H1 (cell line): ENCODE data around the gene TCERG1L. TPM values are rescaled to one million over a fixed set of nuclear protein-coding genes. Genes with fewer than 3 reads are reported as not detected.

Experiments
- CTCF ChIA-PET: fragments of 300-600 bp; sonication (Branson Sonifier 250); formaldehyde crosslinking; loops from one replicate; lab custom pipeline; 2021; ENCODE audit not compliant: partially characterized antibody; lab: Charles Lee
- POLR2A ChIA-PET: fragments of 300-600 bp; sonication (Branson Sonifier 250); formaldehyde crosslinking; loops from one replicate; lab custom pipeline; 2021; ENCODE audit warnings: inconsistent platforms; ENCODE audit not compliant: partially characterized antibody; lab: Charles Lee
- DNase-seq, 2 experiments: peaks; one replicate each; pipeline versions ENCODE4 v3.0.0 to v3.0.0-alpha.2; 2010 to 2022; ENCODE audit warnings: low spot score in 2 of 2, low read depth in 1 of 2, mixed read lengths in 1 of 2
- FAIRE-seq: peaks from 2 replicates; lab custom pipeline; 2011; peaks lifted over from hg19 to GRCh38; lab: Jason Lieb, UNC
- H2AFZ ChIP-seq: 2 replicates; pipeline ENCODE4 v1.8.1; 2012; ENCODE audit warnings: low read length, inconsistent platforms
- H2AK5ac ChIP-seq: 2 replicates; pipeline ENCODE4 v1.6.1; 2013; ENCODE audit warnings: low read depth, low read length
- H2BK120ac ChIP-seq: replicated peaks from 2 replicates; pipeline ENCODE3; 2013; ENCODE audit warnings: low read depth, low read length, inconsistent platforms
- H2BK12ac ChIP-seq: 2 replicates; pipeline ENCODE4 v1.6.1; 2013; ENCODE audit warnings: low read depth, low read length
- H2BK15ac ChIP-seq: 2 replicates; pipeline ENCODE4 v1.6.1; 2013; ENCODE audit warnings: low read length
- H2BK20ac ChIP-seq: 2 replicates; pipeline ENCODE4 v1.6.1; 2013; ENCODE audit warnings: low read length
- H2BK5ac ChIP-seq: 2 replicates; pipeline ENCODE4 v1.6.1; 2013; ENCODE audit warnings: low read depth, low read length
- H3K14ac ChIP-seq: 2 replicates; pipeline ENCODE4 v1.6.1; 2013; ENCODE audit warnings: inconsistent platforms; ENCODE audit not compliant: insufficient read length
- H3K18ac ChIP-seq: 2 replicates; pipeline ENCODE4 v1.6.1; 2013; ENCODE audit warnings: low read length; ENCODE audit errors: extremely low read depth
- H3K23ac ChIP-seq: 2 replicates; pipeline ENCODE4 v1.6.1; 2013; ENCODE audit warnings: inconsistent platforms; ENCODE audit not compliant: insufficient read length
- H3K23me2 ChIP-seq: 2 replicates; pipeline ENCODE4 v1.6.1; 2013; ENCODE audit warnings: low read depth, low read length
- H3K27ac ChIP-seq: 2 replicates; pipeline ENCODE4 v1.6.1; 2011; ENCODE audit warnings: low read depth, low read length, inconsistent platforms
- H3K27me3 ChIP-seq, 4 experiments: replicated peaks in 1 of 4; 1 replicate in 1 of 4; 2 replicates in 3 of 4; pipeline versions ENCODE4 v1.6.1 to v1.8.1; 2011 to 2013; ENCODE audit warnings: low read length in 3 of 4, mild to moderate bottlenecking in 3 of 4, inconsistent platforms in 2 of 4, mixed read lengths in 2 of 4, moderate library complexity in 1 of 4; ENCODE audit not compliant: control insufficient read depth in 3 of 4, insufficient read depth in 3 of 4; ENCODE audit errors: extremely low read depth in 1 of 4
- H3K36me3 ChIP-seq, 4 experiments: 2 replicates each; pipeline versions ENCODE4 v1.6.1 to v1.8.1; 2011 to 2013; ENCODE audit warnings: mild to moderate bottlenecking in 4 of 4, low read length in 3 of 4, moderate library complexity in 2 of 4, control low read depth in 1 of 4, inconsistent platforms in 1 of 4; ENCODE audit not compliant: insufficient read depth in 4 of 4, control insufficient read depth in 2 of 4
- H3K4ac ChIP-seq: replicated peaks from 2 replicates; pipeline ENCODE3; 2013; ENCODE audit warnings: low read length, low read depth, mixed read lengths, inconsistent platforms; ENCODE audit not compliant: insufficient read length
- H3K4me1 ChIP-seq, 4 experiments: replicated peaks in 1 of 4; 1 replicate in 1 of 4; 2 replicates in 3 of 4; pipeline versions ENCODE4 v1.6.1 to v1.8.1; 2011 to 2013; ENCODE audit warnings: low read length in 3 of 4, inconsistent platforms in 2 of 4, mixed read lengths in 1 of 4; ENCODE audit not compliant: insufficient read depth in 4 of 4, control insufficient read depth in 3 of 4
- H3K4me2 ChIP-seq, 2 experiments: 2 replicates each; pipeline versions ENCODE4 v1.6.1 to v1.8.1; 2011 to 2013; ENCODE audit warnings: low read depth in 2 of 2, low read length in 2 of 2, control low read depth in 1 of 2, inconsistent platforms in 1 of 2, mild to moderate bottlenecking in 1 of 2; ENCODE audit not compliant: insufficient read depth in 1 of 2
- H3K4me3 ChIP-seq, 4 experiments: fragments of 200-600, 300-600 bp in 1 of 4; sonication (generic), shearing (Covaris generic), sonication (Bioruptor Twin) in 1 of 4; 2 replicates each; pipeline versions ENCODE4 v1.5.1 to v1.8.1; 2011 to 2016; ENCODE audit warnings: low read length in 4 of 4, low read depth in 3 of 4, control low read depth in 2 of 4, inconsistent platforms in 2 of 4, mild to moderate bottlenecking in 2 of 4, mixed read lengths in 1 of 4, moderate library complexity in 1 of 4; ENCODE audit not compliant: insufficient read depth in 2 of 4; ENCODE audit errors: extremely low read depth in 1 of 4
- H3K56ac ChIP-seq: replicated peaks from 2 replicates; pipeline ENCODE3; 2013; ENCODE audit warnings: low read depth, mild to moderate bottlenecking, mixed read lengths, low read length, inconsistent platforms; ENCODE audit not compliant: insufficient read length
- H3K79me1 ChIP-seq: 2 replicates; pipeline ENCODE4 v1.6.1; 2013; ENCODE audit warnings: low read depth, low read length, control low read depth
- H3K79me2 ChIP-seq, 2 experiments: 2 replicates each; pipeline versions ENCODE4 v1.6.1 to v1.8.1; 2012 to 2013; ENCODE audit warnings: low read length in 2 of 2, mild to moderate bottlenecking in 2 of 2, inconsistent platforms in 1 of 2; ENCODE audit not compliant: insufficient read depth in 2 of 2, control insufficient read depth in 1 of 2
- H3K9ac ChIP-seq, 4 experiments: replicated peaks in 1 of 4; 1 replicate in 1 of 4; 2 replicates in 3 of 4; pipeline versions ENCODE4 v1.6.1 to v1.8.1; 2011 to 2013; ENCODE audit warnings: low read depth in 3 of 4, low read length in 3 of 4, control low read depth in 2 of 4, mild to moderate bottlenecking in 2 of 4, moderate library complexity in 2 of 4, inconsistent platforms in 1 of 4; ENCODE audit errors: extremely low read depth in 1 of 4
- H3K9me3 ChIP-seq, 2 experiments: 2 replicates each; pipeline versions ENCODE4 v1.6.1 to v1.8.1; 2012 to 2013; ENCODE audit warnings: mild to moderate bottlenecking in 2 of 2, moderate library complexity in 2 of 2, control low read depth in 1 of 2, inconsistent platforms in 1 of 2, low read depth in 1 of 2, low read length in 1 of 2, mixed read lengths in 1 of 2; ENCODE audit not compliant: insufficient read depth in 2 of 2
- H4K20me1 ChIP-seq, 2 experiments: replicated peaks in 1 of 2; 2 replicates each; pipeline versions ENCODE3 to v1.8.1; 2011 to 2013; ENCODE audit warnings: inconsistent platforms in 2 of 2, low read length in 2 of 2, mild to moderate bottlenecking in 1 of 2; ENCODE audit not compliant: insufficient read depth in 2 of 2, control insufficient read depth in 1 of 2
- H4K5ac ChIP-seq: 2 replicates; pipeline ENCODE4 v1.6.1; 2013; ENCODE audit warnings: low read length, low read depth, mixed read lengths, inconsistent platforms; ENCODE audit not compliant: insufficient read length
- H4K8ac ChIP-seq: 2 replicates; pipeline ENCODE4 v1.8.0; 2013; ENCODE audit warnings: mild to moderate bottlenecking, moderate library complexity, low read length, inconsistent platforms; ENCODE audit not compliant: insufficient read depth; ENCODE audit errors: extremely low read depth
- H4K91ac ChIP-seq: replicated peaks from 2 replicates; pipeline ENCODE3; 2013; ENCODE audit warnings: low read length, mixed read lengths, inconsistent platforms; ENCODE audit not compliant: insufficient read length
- ATF3 ChIP-seq: IDR thresholded peaks from 2 replicates; pipeline ENCODE4 v1.6.1; 2011; ENCODE audit warnings: low read depth, mild to moderate bottlenecking, low read length; ENCODE audit not compliant: insufficient read depth
- BCL11A ChIP-seq, 2 experiments: IDR thresholded peaks; one replicate each; pipeline ENCODE4 v1.6.1; 2011; ENCODE audit warnings: low read depth in 2 of 2, low read length in 2 of 2, mild to moderate bottlenecking in 2 of 2
- CBX8 ChIP-seq: fragments of 300-800, 300-1000 bp; sonication (generic); IDR thresholded peaks from 2 replicates; pipeline ENCODE4 v1.7.1; 2016; ENCODE audit warnings: low read depth, low read length, borderline replicate concordance
- CEBPB ChIP-seq: IDR thresholded peaks from 2 replicates; pipeline ENCODE4 v1.6.1; 2012; ENCODE audit warnings: low read depth, low read length
- CHD1 ChIP-seq: IDR thresholded peaks from 2 replicates; pipeline ENCODE4 v1.6.1; 2012; ENCODE audit warnings: low read depth, low read length, improper control_type of control experiment
- EP300 ChIP-seq, 2 experiments: IDR thresholded peaks; 1 replicate in 1 of 2; 2 replicates in 1 of 2; pipeline ENCODE4 v1.6.1; 2011 to 2012; ENCODE audit warnings: low read depth in 2 of 2, low read length in 2 of 2, mild to moderate bottlenecking in 2 of 2, borderline replicate concordance in 1 of 2, inconsistent platforms in 1 of 2, moderate library complexity in 1 of 2
- JUN ChIP-seq: IDR thresholded peaks from 2 replicates; pipeline ENCODE4 v1.6.1; 2011; ENCODE audit warnings: low read depth, mild to moderate bottlenecking, improper control_type of control experiment, low read length
- KDM4A ChIP-seq: IDR thresholded peaks from one replicate; pipeline ENCODE4 v1.7.1; 2012; ENCODE audit warnings: low read depth, mild to moderate bottlenecking, moderate library complexity, low read length, inconsistent platforms; ENCODE audit not compliant: severe bottlenecking
- MAX ChIP-seq: IDR thresholded peaks from 2 replicates; pipeline ENCODE4 v1.6.1; 2012; ENCODE audit warnings: inconsistent platforms
- POU5F1 ChIP-seq: IDR thresholded peaks from 2 replicates; pipeline ENCODE4 v1.6.1; 2011; ENCODE audit warnings: low read depth, mild to moderate bottlenecking, low read length, moderate library complexity
- SUZ12 ChIP-seq: fragments of 200-600 bp; sonication (generic); IDR thresholded peaks from 2 replicates; pipeline ENCODE4 v1.6.1; 2012; ENCODE audit warnings: mild to moderate bottlenecking, inconsistent platforms, low read length, moderate library complexity, mixed read lengths
- WGBS, 2 experiments: shearing (Covaris generic) in 1 of 2; methylation state at CpG; one replicate each; pipeline versions ENCODE4 v1.1.6 to v1.1.7; 2013 to 2015; ENCODE audit warnings: low lambda C conversion rate in 2 of 2, mixed read lengths in 2 of 2, inconsistent platforms in 1 of 2, low coverage in 1 of 2, missing lambda C conversion rate in 1 of 2; ENCODE audit not compliant: insufficient replicate concordance in 2 of 2, insufficient coverage in 1 of 2, insufficient read length in 1 of 2; ENCODE audit errors: extremely low coverage in 1 of 2, missing lambda C conversion rate in 1 of 2; 5-methylcytosine and 5-hydroxymethylcytosine counted together
- polyA plus RNA-seq, 7 experiments: library from polyadenylated mRNA; depleted of rRNA in 3 of 7; stranded (reverse) in 5 of 7; unstranded in 2 of 7; fragments of >200 nt in 5 of 7; fragments of 200-250 nt in 2 of 7; gene quantifications; 1 replicate in 5 of 7; 2 replicates in 1 of 7; 4 replicates in 1 of 7; pipeline versions ENCODE4 v1.2.1 to v1.2.3, GENCODE V29; 2011 to 2013; ENCODE audit warnings: missing spikeins in 2 of 7, mixed read lengths in 2 of 7
- total RNA-seq: library from RNA; stranded (reverse); fragmentation: NEBNext Ultra II Directional; extraction: Animal tissue kit (Norgen Biotek cat#: 25700); gene quantifications from 2 replicates; pipeline ENCODE4 v1.2.1, GENCODE V29; 2021

Gene TCERG1L
- total and polyA plus RNA-seq, 2 of the 8 experiments (the other 6 are each of a cell fraction or from before 2014, with no cell fraction given), result 3.9 to 6.9 TPM

- DNase-seq, result no peak
- Histone ChIP-seq H2BK20ac (no peak overlapping the region), H3K79me1 (no peaks in the 10 kb centered on the region; the same call in 1 of the 2 replicates), H3K9me3 (peaks cover 0 to under 1% of the 10 kb centered on the region in 2 experiments; a peak in 1 of 4 replicates), H2BK5ac (no peak overlapping the region), H3K27ac (no peak overlapping the region), H3K14ac (no peak overlapping the region), H3K4ac (no peak overlapping the region), H3K23ac (no peak overlapping the region), H2AK5ac (no peak overlapping the region), H2BK12ac (0 out of 2 replicates have a peak overlapping the region, but pooled peaks have one; percentile 9), H2BK15ac (no peak overlapping the region), H3K4me2 (no peak overlapping the region), H3K9ac (no peak overlapping the region), H3K23me2 (no peaks in the 10 kb centered on the region), H4K91ac (no peak overlapping the region), H3K27me3 (no peaks in the 10 kb centered on the region), H2AFZ (no peak overlapping the region), H3K56ac (no peak overlapping the region), H2BK120ac (no peak overlapping the region), H4K5ac (no peak overlapping the region), H3K18ac (no peak overlapping the region), H3K79me2 (no peaks in the 10 kb centered on the region), H3K4me1 (peaks cover 0 to 8% (median 2%) of the 10 kb centered on the region in 4 experiments; a peak in 3 of 7 replicates), H4K20me1 (no peaks in the 10 kb centered on the region), H3K4me3 (no peak overlapping the region), H3K36me3 (no peaks in the 10 kb centered on the region), H4K8ac (no peak overlapping the region)
- 92% methylated on average over 24 of the region's 24 CpGs; no CpG with 5 or more reads in 1 of the 2 experiments for WGBS, 2 experiments
- ChIA-PET POLR2A (interaction anchor here (0.6 kb wide), 1 partner anchor 67 kb away, joined by 3 read pairs; no protein-coding TSS in a partner anchor), CTCF (interaction anchor here (0.7 to 1.6 kb wide), 4 partner anchors 10 to 47 kb away, joined by 3 to 4 read pairs (median 3); no protein-coding TSS in a partner anchor)
- FAIRE-seq, result no peak
- TF ChIP-seq ATF3 (no peak), POU5F1 (no peak), CHD1 (no peak), CBX8 (no peak), CEBPB (no peak), MAX (no peak), BCL11A (IDR thresholded peaks at IDR 0.05; ENCODE audit: low read depth in 2 of 2, low read length in 2 of 2) (no peak), EP300 (IDR thresholded peaks at IDR 0.05; ENCODE audit: borderline replicate concordance in 1 of 2, low read depth in 2 of 2, low read length in 2 of 2) (no peak), JUN (no peak), KDM4A (no peak), SUZ12 (no peak)
Measured at GRCh38 chr10:131116216-131116990, 195.1 kb downstream of the TCERG1L start.
